GM13977 (cell line): ENCODE data around the gene LCE1D.

Experiments used
- DNase-seq: peaks from one replicate; pipeline ENCODE4 v3.0.0; 2012; ENCODE audit warnings: low spot score
- in situ Hi-C: fragments of 300-500 bp; cut with MboI; formaldehyde crosslinking; loops from one replicate; pipeline ENCODE4 v1.12.0; 2022; ENCODE audit warnings: low sequenced_read_pairs, low pct_unique_long_range_greater_than_20kb, mixed read lengths, inconsistent platforms; ENCODE audit not compliant: unreplicated experiment
- TF ChIP-seq, protein P1 (sequence below): IDR thresholded peaks from 2 replicates; pipeline ENCODE4 v1.5.1; 2012; ENCODE audit warnings: mild to moderate bottlenecking, control low read depth; ENCODE audit not compliant: insufficient read depth; ENCODE audit errors: extremely low read depth, missing control alignments

Gene LCE1D

DNA sequence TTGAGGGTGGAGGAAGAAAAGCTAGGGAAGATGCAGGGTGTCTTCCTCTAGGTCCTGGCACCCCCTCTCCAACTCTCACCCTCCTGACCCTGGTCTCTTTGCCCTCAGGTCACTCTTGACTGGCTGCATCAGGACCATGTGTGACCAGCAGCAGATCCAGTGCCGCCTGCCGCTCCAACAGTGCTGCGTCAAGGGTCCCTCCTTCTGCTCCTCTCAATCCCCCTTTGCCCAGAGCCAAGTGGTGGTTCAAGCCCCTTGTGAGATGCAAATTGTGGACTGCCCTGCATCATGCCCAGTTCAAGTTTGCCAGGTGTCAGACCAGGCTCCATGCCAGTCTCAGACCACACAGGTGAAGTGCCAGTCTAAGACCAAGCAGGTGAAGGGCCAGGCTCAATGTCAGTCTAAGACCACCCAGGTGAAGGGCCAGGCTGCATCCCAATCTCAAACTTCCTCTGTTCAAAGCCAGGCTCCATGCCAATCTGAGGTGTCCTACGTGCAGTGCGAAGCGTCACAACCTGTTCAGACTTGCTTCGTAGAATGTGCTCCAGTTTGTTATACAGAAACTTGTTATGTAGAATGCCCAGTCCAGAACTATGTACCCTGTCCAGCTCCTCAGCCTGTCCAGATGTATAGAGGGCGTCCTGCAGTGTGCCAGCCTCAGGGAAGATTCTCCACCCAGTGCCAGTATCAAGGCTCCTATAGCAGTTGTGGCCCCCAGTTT lies 36.9 kb upstream of the LCE1D start:
- TF ChIP-seq, protein P1, sequence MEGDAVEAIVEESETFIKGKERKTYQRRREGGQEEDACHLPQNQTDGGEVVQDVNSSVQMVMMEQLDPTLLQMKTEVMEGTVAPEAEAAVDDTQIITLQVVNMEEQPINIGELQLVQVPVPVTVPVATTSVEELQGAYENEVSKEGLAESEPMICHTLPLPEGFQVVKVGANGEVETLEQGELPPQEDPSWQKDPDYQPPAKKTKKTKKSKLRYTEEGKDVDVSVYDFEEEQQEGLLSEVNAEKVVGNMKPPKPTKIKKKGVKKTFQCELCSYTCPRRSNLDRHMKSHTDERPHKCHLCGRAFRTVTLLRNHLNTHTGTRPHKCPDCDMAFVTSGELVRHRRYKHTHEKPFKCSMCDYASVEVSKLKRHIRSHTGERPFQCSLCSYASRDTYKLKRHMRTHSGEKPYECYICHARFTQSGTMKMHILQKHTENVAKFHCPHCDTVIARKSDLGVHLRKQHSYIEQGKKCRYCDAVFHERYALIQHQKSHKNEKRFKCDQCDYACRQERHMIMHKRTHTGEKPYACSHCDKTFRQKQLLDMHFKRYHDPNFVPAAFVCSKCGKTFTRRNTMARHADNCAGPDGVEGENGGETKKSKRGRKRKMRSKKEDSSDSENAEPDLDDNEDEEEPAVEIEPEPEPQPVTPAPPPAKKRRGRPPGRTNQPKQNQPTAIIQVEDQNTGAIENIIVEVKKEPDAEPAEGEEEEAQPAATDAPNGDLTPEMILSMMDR = no peak
- in situ Hi-C loops = no loop called here
- DNase-seq = no peak

DNA sequence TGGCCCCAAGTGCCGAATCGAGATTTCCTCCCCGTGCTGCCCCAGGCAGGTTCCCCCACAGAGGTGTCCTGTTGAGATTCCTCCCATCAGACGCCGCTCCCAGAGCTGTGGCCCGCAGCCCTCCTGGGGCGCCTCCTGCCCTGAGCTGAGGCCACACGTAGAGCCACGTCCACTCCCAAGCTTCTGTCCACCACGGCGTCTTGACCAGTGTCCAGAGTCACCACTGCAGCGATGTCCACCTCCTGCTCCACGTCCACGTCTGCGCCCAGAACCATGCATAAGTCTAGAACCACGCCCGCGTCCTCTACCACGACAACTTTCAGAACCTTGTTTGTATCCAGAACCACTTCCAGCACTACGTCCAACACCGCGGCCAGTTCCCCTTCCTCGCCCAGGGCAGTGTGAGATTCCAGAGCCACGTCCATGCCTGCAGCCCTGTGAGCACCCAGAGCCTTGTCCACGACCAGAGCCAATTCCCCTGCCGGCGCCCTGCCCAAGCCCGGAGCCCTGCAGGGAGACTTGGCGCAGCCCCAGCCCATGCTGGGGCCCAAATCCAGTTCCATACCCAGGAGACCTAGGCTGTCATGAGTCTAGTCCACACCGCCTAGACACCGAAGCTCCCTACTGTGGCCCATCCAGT lies 35.9 kb upstream of the LCE1D start:
- TF ChIP-seq, protein P1 = no peak
- in situ Hi-C loops = no loop called here
- no peak for DNase-seq

DNA sequence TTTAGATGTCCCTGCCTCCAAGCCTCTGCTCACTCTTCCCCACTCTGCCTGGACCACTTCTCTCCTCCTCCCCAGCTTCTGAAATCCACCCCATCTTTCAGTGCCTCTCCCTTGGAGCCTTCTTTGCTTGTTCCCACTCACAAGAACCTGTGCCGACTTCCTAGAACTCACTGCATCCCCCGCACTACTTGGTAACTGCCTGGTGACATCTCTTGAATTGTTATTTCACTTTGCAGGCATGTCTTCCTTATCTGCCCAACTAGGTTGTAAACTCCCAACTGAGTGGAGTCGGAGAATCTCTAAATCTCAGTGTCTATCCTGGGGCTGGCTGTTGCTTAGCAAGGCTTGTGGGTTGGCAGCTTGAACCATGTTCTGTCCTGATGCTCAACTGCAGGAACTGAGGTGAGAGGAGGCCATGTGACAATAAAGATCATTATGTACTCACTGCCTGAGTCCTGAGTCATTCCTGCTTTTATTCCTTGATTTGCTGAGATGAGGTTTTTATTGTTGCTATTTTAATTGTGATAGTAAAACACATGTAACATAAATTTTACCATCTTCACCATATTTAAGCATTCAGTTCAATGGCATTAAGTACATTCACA lies 34.8 kb upstream of the LCE1D start:
- TF ChIP-seq, protein P1 = no peak
- DNase-seq = no peak
- in situ Hi-C loops = no loop called here

DNA sequence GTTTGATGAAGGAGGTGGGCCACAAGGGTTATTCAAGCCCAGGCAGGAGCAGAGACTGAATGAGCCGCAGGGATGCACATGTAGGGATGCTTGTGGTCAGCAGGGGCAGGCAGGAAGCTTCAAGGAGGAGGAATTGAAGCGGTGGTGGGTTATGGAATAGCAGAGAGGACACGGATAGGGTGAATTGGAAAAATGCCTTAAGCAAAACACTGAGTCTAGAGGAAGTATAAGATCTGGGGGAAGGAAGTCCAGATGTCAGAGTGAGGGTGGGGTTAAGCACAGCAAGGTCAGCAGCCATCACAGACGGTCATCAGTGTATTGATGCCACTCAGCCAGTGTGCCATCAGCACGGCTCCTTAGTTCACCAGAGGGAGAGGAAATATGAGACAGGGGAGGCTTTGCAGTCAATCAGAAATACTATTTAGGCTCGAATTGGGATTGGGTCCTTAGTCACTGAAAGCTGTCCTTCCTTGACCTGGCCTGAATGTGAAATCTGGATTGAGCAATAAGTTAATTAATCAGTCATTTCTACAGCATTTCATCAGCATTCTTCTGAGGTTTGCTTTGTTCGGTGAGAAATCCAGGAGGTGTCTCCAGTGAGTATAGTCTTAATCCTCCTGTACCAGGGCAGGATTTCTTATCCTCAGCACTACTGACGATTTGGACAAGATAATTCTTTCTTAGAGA lies 27.5 kb upstream of the LCE1D start:
- no peak for DNase-seq
- in situ Hi-C loops = no loop called here
- TF ChIP-seq, protein P1 = no peak

DNA sequence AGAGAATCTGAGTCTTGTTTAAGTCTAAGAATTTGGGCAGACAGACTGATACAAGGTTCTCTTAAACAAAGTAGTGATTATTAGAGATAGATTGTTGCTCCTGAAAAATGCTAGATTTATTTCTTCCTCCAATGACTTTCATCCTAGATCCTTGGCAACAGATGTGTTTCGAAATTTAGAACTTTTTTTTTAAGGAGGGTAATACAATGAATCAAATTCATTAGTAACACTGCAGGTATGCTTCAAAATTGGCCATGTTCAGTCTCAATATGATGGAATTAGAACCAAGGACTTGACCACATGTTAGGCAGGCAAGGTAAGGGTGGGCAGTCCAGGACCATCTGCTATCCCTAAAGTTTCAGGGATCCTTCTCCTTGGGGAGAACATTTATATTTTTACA lies 26.1 kb upstream of the LCE1D start:
- DNase-seq = no peak
- in situ Hi-C loops = no loop called here
- TF ChIP-seq, protein P1 = no peak

DNA sequence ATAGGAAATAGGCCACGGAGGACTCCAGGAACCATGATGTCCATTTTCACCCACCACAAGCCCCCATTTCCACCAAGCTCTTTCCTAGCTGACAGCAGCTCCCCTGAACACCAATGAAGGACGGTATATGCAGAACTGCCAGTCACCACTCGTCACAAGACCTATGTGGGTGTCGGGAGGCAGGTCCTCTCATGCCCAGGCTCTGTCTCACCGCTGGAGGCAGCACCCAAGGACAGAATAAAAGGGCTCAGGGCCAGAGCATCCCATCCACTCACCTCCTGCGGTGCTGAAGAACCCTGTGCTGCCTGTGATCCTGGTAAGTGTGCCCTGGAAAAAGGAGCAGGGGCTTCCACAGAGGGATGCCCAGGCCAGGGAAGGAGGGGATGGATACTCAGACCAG lies 21.6 kb upstream of the LCE1D start, which contains the start of gene LCE1F:
TSS of gene LCE1F (plus strand) at position 266 of the 400 bp plus-strand sequence. CDS start 1,232 bp downstream, outside the sequence.
- no peak for DNase-seq
- in situ Hi-C loops = no loop called here
- TF ChIP-seq, protein P1 = no peak
